ENCODE data around the gene GLIS2. TPM values are rescaled to one million over a fixed set of nuclear protein-coding genes. Genes with fewer than 3 reads are reported as not detected.
A peak's percentile ranks its signal among the peaks of the same experiment; 100 is the strongest.

The GLIS2 gene
- total RNA-seq, 1 experiment from 2014 or later: 18.2 TPM

DNA sequence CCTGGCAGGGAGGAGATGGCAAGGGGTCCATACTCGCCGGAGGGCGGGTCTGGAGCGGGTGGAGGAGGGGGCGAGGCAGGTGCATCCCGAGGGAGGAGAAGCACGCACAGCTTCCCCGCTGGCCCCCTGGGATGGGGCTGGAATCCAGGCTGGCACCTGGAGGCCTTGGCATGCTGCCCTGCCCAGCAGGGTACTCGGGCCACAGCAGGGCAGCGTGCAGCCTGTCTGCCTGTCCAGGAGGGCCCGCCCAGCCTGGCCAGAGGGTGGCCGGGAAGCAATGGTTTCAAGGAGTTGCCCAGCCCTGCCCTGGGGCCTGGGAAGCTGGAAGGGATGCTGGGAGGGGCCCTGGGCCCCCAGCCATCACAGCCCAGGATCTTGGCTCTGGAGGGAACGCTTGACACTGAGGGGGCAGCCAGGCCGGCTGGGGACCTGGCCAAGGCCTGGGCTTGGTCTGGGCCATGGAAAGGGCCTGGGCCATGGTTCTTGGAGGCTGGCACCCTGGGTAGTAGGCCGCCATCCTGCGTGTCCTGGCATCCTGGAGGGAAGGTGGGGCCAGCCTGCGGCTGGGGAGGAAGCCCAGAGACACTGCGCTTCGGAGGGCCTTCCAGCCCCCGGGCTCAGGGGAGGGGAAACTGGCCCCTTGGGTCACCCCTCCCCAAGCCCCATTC lies 1.1 kb downstream of the GLIS2 start:
- Histone ChIP-seq H3K36me3 (ENCODE audit: control insufficient read depth in 1 of 2, insufficient read depth in 2 of 2, low read length in 2 of 2) (no peaks in the 10 kb centered on the region), H2AFZ (ENCODE audit: low read depth, low read length, poor library complexity, severe bottlenecking) (no peak overlapping the region), H3K4me2 (ENCODE audit: low read length) (peak overlapping the region; percentile 93), H3K27me3 (ENCODE audit: insufficient read depth, low read length) (no peaks in the 10 kb centered on the region), H3K27ac (ENCODE audit: low read depth, low read length) (peak overlapping the region; percentile 93), H3K4me3 (replicated peaks in 1 of 2; ENCODE audit: low read depth in 1 of 2, low read length in 2 of 2) (peak overlapping the region; percentile 79 to 82), H3K79me2 (ENCODE audit: insufficient read depth, low read length) (peaks cover 58% of the 10 kb centered on the region), H4K20me1 (ENCODE audit: insufficient read depth) (no peaks in the 10 kb centered on the region; the same call in 1 of the 2 replicates), H3K9me2 (ENCODE audit: insufficient read depth) (no peaks in the 10 kb centered on the region), H3K4me1 (ENCODE audit: control insufficient read depth in 1 of 2, insufficient read depth in 2 of 2, low read length in 2 of 2) (peaks cover 32 to 57% of the 10 kb centered on the region in 2 experiments), H3K9me3 (ENCODE audit: control insufficient read depth in 1 of 2, insufficient read depth in 1 of 2, low read depth in 1 of 2, low read length in 2 of 2) (no peaks in the 10 kb centered on the region), H3K9ac (ENCODE audit: low read length) (peak overlapping the region; percentile 83)
- ChIA-PET POLR2A (interaction anchor here (0.8 to 2.0 kb wide), 3 partner anchors 9 to 63 kb away, joined by 3 to 6 read pairs (median 6); no protein-coding TSS in a partner anchor), CTCF (interaction anchor here (0.7 to 1.4 kb wide), 3 partner anchors 8 to 63 kb away, joined by 3 to 6 read pairs (median 4); no protein-coding TSS in a partner anchor), RAD21 (ENCODE audit: low non-redundant PET in 1 of 2, low total read pairs in 2 of 2, uncharacterized antibody in 2 of 2, unreplicated experiment in 2 of 2) (interaction anchor here in 1 of 2 experiments (0.9 kb wide), 1 partner anchor 28 kb away, joined by 4 read pairs; no protein-coding TSS in a partner anchor)
- DNase-seq (ENCODE audit: low read depth, low spot score) (no peak), ATAC-seq (peak; percentile 35)
- TF ChIP-seq CEBPB (IDR thresholded peaks at IDR 0.05; ENCODE audit: low read depth) (no peak), ZFX (IDR thresholded peaks at IDR 0.05) (0 out of 2 replicates have a peak, but pooled peaks have one; percentile 20), POLR2AphosphoS5 (IDR thresholded peaks at IDR 0.05; ENCODE audit: low read depth, low read length) (peak; percentile 54), FOSL1 (IDR thresholded peaks at IDR 0.05; ENCODE audit: low read depth) (no peak)
- TF ChIP-seq, protein P1, sequence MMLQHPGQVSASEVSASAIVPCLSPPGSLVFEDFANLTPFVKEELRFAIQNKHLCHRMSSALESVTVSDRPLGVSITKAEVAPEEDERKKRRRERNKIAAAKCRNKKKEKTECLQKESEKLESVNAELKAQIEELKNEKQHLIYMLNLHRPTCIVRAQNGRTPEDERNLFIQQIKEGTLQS (IDR thresholded peaks at IDR 0.05): no peak
- BruUV-seq (replicated peaks): no TSS peak
- intact Hi-C loops (cut with micrococcal nuclease): no loop called here

DNA sequence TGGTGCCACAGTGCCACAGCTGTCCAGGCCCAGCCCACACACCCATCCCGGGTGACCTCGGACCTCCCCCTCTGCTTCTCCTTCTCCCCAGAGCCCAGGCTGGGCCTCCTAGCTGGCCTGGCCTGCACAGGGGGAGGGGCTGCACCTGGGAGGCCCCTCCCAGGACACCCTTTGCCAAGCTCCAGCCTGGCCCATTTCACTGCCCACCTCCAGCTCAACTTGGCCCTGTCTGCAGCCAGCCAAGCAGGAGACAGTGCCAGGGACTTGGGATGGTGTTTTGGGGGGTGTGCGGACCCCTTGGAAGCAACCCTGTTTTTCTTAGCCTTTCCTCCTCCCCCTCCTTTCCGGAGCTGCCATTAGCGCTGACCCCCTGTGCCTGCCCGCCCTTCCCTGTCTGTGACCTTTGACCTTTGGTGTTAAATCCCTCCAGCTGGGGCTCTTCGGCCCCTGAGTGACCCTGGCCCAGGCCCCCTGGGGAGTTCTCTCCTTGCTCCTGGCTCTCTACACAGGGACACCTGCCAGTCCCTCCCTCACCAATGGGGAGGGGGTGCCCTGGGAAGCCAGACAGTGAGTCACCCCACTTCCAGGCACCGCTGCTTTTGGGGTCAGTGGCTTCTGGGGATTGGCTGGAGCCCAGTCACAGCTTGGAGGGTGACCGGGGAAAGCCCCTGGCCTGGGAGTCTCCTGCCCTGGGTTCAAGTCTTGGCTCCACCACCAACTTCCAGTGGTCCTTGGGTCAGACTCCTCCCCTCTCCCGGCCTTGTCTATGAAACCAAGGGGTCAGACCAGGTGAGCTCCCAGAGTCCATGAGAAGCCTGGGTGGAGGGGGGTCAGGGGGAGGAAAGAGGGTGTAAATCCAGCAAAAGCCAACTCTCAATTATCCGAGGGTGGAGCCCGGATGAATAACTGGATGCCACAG lies 1.9 kb downstream of the GLIS2 start:
- Histone ChIP-seq H4K20me1 (ENCODE audit: insufficient read depth) (no peaks in the 10 kb centered on the region; the same call in 1 of the 2 replicates), H2AFZ (ENCODE audit: low read depth, low read length, poor library complexity, severe bottlenecking) (no peak overlapping the region), H3K9ac (ENCODE audit: low read length) (peak overlapping the region; percentile 83), H3K27me3 (ENCODE audit: insufficient read depth, low read length) (no peaks in the 10 kb centered on the region), H3K4me2 (ENCODE audit: low read length) (peak overlapping the region; percentile 93), H3K9me3 (ENCODE audit: control insufficient read depth in 1 of 2, insufficient read depth in 1 of 2, low read depth in 1 of 2, low read length in 2 of 2) (no peaks in the 10 kb centered on the region), H3K79me2 (ENCODE audit: insufficient read depth, low read length) (peaks cover 66% of the 10 kb centered on the region), H3K27ac (ENCODE audit: low read depth, low read length) (peak overlapping the region; percentile 93), H3K4me1 (ENCODE audit: control insufficient read depth in 1 of 2, insufficient read depth in 2 of 2, low read length in 2 of 2) (peaks cover 32 to 60% of the 10 kb centered on the region in 2 experiments), H3K9me2 (ENCODE audit: insufficient read depth) (no peaks in the 10 kb centered on the region), H3K4me3 (replicated peaks in 1 of 2; ENCODE audit: low read depth in 1 of 2, low read length in 2 of 2) (peak overlapping the region; percentile 79 to 82), H3K36me3 (ENCODE audit: control insufficient read depth in 1 of 2, insufficient read depth in 2 of 2, low read length in 2 of 2) (no peaks in the 10 kb centered on the region)
- RAD21 ChIA-PET (ENCODE audit: low non-redundant PET in 1 of 2, low total read pairs in 2 of 2, uncharacterized antibody in 2 of 2, unreplicated experiment in 2 of 2): no interaction called here
- ATAC-seq (peak; percentile 8), DNase-seq (ENCODE audit: low read depth, low spot score) (no peak)
- POLR2A ChIA-PET: interaction anchor here (0.8 to 1.5 kb wide), 2 partner anchors 10 to 46 kb away, joined by 3 to 6 read pairs; no protein-coding TSS in a partner anchor
- BruUV-seq (replicated peaks): no TSS peak
- intact Hi-C loops (cut with micrococcal nuclease): no loop called here
- no peak for TF ChIP-seq ZNF274 (IDR thresholded peaks at IDR 0.05; ENCODE audit: low read depth, low read length)
- TF ChIP-seq YY1 (IDR thresholded peaks at IDR 0.05; ENCODE audit: extremely low read depth, insufficient replicate concordance, low read depth, low read length): no peak
- TF ChIP-seq, protein P2, sequence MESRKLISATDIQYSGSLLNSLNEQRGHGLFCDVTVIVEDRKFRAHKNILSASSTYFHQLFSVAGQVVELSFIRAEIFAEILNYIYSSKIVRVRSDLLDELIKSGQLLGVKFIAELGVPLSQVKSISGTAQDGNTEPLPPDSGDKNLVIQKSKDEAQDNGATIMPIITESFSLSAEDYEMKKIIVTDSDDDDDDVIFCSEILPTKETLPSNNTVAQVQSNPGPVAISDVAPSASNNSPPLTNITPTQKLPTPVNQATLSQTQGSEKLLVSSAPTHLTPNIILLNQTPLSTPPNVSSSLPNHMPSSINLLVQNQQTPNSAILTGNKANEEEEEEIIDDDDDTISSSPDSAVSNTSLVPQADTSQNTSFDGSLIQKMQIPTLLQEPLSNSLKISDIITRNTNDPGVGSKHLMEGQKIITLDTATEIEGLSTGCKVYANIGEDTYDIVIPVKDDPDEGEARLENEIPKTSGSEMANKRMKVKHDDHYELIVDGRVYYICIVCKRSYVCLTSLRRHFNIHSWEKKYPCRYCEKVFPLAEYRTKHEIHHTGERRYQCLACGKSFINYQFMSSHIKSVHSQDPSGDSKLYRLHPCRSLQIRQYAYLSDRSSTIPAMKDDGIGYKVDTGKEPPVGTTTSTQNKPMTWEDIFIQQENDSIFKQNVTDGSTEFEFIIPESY (IDR thresholded peaks at IDR 0.05; ENCODE audit: extremely low read depth, insufficient replicate concordance, low read length): no peak
- no peak for TF ChIP-seq TCF7L2 (IDR thresholded peaks at IDR 0.05; ENCODE audit: borderline replicate concordance, extremely low read depth, insufficient read depth, insufficient read length)
- TF ChIP-seq EZH2 (IDR thresholded peaks at IDR 0.05): no peak
- TF ChIP-seq JUND (IDR thresholded peaks at IDR 0.05): no peak
- CTCF ChIA-PET: interaction anchor here (0.7 to 1.4 kb wide), 3 partner anchors 9 to 64 kb away, joined by 3 to 6 read pairs (median 4); no protein-coding TSS in a partner anchor
